Retina (tissue), 1 donor: ENCODE results near the gene HIGD1C.
"Not testable (repeated sequence)": the region's sequence is repeated elsewhere in the genome, so short reads cannot be mapped to it uniquely, and the experiment has no call there.

ENCODE experiments used
- DNase-seq: peaks from one replicate; pipeline ENCODE4 v3.0.0-alpha.2; 2016

HIGD1C gene

GRCh38 chr12:50986966-50987737 lies 34.8 kb downstream of the HIGD1C start:
- DNase-seq: peak; percentile 22

GRCh38 chr12:50988051-50988450 lies 35.7 kb downstream of the HIGD1C start:
- DNase-seq: no peak

DNA sequence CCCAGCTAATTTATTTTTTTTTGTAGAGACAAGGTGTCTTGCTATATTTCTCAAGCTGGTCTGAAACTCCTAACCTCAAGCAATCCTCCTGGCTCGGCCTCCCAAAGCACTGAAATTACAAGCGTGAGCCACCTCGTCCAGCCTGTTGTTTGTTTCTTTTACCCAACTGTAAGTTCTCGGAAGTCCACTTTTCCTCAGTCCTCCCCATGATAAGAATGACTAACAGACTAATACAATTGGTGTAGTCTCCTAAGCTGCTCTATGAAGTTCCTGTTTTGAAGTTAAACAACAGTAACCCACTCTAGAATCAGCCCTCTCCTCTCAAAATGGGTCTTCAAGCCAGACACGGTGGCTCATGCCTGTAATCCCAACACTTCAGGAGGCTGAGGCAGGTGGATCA lies 36.5 kb downstream of the HIGD1C start:
- no peak for DNase-seq

DNA sequence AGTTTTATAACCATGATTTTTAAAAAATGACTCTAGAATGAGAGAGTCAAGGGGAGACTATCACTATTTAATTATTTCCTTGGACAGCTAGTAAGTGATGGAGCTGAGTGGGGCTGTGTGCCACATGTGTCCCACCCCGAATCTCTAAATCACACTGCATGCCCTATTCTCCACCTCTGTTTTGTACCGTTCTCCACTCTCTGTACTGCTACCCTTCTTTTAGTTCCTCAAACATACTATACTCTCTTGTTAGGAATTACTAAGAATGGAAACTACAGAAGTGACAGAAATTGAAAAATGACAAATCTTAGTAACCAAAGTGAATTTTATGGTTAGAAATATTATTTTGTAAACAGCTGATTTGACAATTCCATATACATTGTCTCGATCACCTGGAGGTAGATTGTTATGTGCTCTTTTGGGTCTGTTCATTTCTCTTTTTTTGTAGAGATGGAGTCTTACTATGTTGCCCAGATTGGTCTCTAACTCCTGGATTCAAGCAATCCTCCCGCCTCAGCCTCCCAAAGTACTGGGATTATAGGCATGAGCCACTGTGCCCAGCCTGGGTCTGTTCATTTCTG lies 37.9 kb downstream of the HIGD1C start:
- no peak for DNase-seq

GRCh38 chr12:50990791-50991190 lies 38.4 kb downstream of the HIGD1C start:
- no peak for DNase-seq

- DNase-seq: no peak
Measured at GRCh38 chr12:50991291-50991690, 38.9 kb downstream of the HIGD1C start.

DNA sequence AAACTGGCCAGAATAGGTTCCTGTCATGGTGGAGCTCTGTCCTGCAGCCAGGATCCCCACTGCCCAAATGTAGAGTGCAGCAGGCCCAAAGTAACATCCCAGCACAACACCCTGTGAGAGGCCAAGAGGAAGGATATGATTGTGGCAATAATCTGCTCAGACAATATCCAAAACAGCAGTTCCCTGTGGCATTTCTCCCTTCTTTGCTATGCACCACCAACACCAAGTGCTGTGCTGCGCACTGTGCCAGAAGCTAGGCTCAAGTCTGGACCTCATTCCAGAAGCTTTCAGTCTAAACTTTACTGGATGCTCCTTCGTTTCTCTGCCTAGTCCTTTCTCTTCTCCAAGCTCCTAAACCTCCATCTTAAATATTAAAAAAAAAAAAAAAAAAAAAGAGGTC lies 40.5 kb downstream of the HIGD1C start:
- no peak for DNase-seq

- DNase-seq: no peak
Measured at GRCh38 chr12:50999093-50999492, 46.7 kb downstream of the HIGD1C start.

DNA sequence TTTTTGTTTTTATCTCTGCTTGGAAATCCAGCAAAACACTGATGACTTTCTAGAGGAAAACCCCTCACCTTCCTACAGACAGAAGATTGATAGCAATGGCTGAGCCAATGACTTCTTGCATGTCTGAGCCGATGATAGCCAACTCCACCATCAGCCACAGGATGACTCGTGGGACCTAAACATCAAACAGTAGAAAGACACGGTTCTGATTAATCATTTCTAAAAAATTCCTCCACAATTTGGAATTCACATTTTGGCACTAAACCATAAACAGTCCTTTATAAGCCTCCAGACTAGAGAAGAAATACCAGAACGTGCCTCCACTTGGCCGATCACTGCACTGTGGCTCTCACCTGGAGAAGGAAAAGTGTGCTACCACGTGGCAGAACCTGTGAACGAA lies 47.9 kb downstream of the HIGD1C start:
- DNase-seq: no peak

DNA sequence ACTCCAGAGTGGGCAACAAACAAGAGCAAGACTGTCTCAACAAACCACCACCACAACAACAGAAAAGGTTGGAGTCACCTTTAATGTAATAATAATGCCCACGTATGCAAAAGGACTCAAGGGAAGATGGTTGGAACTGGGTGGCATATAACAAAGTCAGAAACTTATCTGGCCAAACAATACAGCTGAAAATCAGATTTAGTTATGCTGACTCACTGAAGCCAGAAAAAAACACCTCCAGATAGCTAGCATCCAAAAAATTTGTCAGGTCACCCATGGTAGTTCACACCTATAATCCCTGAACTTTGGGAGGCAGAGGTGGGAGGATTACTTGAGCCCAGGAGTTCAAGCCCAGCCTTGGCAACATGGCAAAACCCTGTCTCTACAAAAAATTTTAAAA lies 49.5 kb downstream of the HIGD1C start:
- DNase-seq: no peak

- DNase-seq: no peak
Measured at GRCh38 chr12:51004504-51004903, 52.2 kb downstream of the HIGD1C start.

DNA sequence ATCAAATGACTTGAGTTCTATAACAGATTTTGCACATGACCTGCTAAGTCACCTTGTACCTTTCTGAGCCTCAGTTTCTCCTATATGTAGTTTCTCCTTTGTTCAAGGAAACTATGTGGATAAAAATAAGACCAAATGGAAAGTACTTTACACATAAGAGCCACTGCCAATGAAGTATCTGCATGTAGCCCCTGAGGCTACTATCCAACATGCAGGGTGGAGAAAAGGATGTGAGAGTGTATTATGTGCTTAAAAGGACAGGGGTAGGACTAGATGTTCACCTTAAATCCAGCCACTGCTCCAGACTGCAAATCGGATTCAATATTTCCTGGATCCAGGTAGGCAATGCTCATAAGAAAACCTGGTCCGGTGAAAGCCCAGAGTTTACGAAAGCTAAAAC lies 52.7 kb downstream of the HIGD1C start:
- no peak for DNase-seq

GRCh38 chr12:51005671-51006070 lies 53.3 kb downstream of the HIGD1C start:
- DNase-seq: no peak

DNA sequence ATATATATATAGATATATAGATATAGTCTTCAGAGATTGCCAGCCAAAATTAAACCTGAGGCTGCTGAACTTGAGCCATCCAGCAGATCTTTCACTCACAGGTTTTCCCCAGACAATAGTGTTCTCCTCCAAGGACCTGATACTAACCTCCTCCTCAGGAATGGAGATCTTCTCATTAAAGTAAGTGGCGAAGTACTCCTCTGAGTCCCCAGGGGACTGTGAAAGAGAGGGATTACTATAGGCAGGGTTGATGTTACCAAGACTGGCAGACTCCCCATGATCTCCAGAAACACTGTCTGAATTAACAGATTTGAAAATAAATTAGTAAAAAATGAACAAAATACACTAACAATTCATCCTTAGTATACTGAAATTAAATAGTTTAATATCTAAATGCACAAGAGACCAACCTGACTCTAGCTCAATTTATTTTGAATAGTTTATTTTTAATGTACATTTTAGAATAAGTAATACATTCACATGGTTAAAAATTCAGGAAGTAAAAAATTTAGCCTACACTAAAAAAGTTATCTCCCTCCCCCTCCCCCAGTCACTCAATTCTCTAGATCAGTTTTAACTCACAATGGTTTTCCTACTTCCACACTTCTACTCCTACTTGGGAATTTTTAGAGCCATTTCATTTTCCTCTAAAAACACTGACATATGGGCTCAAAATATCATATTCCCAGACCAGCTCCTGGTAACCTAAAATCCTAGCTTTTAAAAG lies 56.1 kb downstream of the HIGD1C start:
- no peak for DNase-seq

DNA sequence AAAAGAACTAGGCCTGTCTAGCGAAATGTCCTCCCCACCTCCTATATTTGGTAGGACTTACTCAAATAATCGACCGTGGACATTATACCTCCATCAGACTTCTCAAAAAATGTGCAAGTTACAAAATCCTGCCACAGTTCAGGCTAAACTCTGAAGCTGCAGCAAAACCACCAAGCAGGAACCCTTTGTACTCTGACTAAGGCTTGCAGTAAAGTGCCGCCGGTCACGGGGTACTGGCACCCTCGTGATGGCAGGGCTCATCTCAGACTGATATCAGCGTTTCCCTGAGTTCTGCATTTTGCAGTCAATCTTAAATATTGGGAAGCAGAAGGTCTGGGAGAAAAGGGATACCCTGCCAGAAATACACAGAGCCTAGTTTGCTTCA lies 56.7 kb downstream of the HIGD1C start:
- no peak for DNase-seq

DNA sequence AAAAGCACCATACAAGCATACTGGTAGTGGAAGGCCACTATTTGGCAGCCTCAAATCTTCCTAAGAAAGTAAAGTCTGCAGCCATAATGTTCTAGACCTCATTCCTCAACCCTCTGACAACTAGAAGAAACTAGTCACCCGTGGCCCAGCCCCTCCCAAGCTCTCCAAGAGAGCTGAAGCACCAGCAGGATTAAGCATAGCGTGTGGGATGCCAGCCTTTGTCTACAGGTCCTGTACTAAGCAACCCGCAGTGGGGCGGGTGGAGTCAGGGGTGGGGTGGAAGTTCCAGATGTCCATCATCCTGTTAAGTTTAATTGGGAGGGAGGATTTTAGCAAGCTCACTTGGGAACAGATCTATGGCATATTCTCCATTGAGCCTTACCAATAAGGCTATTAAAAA lies 59.6 kb downstream of the HIGD1C start:
- no peak for DNase-seq

DNA sequence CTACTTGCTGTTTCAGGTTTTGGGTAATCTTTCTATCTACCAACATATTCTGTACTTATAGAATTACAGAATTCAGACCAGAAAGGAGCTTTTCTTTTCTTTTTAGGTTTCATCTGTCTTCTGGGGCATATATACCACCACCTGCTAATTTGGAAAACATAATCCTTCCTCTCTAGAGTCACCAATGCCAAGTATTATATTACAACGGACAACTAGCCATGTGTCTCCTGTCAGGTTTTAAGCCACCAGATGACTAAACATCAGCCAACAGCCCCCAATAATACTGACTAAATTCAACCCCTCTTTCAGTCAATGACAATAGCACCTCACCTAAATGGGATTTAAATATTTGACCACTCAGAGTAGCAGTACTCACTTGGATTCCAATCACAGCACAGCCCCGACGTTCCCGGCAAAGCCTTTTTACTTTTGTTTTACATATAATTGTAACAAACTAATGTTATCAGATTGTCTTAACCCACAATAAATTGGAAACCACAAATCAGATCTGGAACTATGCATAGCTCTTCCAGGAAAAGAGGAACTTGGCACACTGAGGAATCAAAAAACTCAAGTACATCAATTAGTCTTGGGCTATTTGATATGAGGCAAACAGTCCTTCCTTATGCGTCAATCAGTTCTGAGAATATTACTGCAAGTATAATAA lies 60.4 kb downstream of the HIGD1C start:
- DNase-seq: no peak

GRCh38 chr12:51013441-51013840 lies 61.1 kb downstream of the HIGD1C start:
- DNase-seq: no peak

- DNase-seq: not testable (repeated sequence)
Measured at GRCh38 chr12:51014467-51014866, 62.1 kb downstream of the HIGD1C start.

GRCh38 chr12:51017452-51017851 lies 65.1 kb downstream of the HIGD1C start:
- DNase-seq: no peak

GRCh38 chr12:51018956-51019355 lies 66.6 kb downstream of the HIGD1C start:
- no peak for DNase-seq

- DNase-seq: no peak
Measured at GRCh38 chr12:51019927-51020326, 67.6 kb downstream of the HIGD1C start.
